HEK293T (cell line): ENCODE data around the gene LCN1.
A peak's percentile ranks its signal among the peaks of the same experiment; 100 is the strongest.

ENCODE experiments used
- CTCF ChIA-PET: fragments of 350-600 bp; formaldehyde crosslinking; extraction: SDS; loops from one replicate; lab custom pipeline; 2021; ENCODE audit warnings: antibody characterized with exemption, inconsistent platforms; lab: Yijun Ruan, JAX
- POLR2A ChIA-PET: fragments of 350-600 bp; formaldehyde crosslinking; extraction: SDS; loops from one replicate; lab custom pipeline; 2020; ENCODE audit warnings: antibody characterized with exemption, inconsistent platforms; lab: Yijun Ruan, JAX
- DNase-seq: peaks from one replicate; pipeline ENCODE4 v3.0.0; 2012; ENCODE audit warnings: mixed read lengths; ENCODE audit errors: extremely low spot score
- ARNT ChIP-seq: fragments of 450-650 bp; IDR thresholded peaks from 2 replicates; pipeline ENCODE4 v1.6.1; 2017; ENCODE audit warnings: mild to moderate bottlenecking
- BHLHE40 ChIP-seq: fragments of 450-650 bp; IDR thresholded peaks from 2 replicates; pipeline ENCODE4 v1.6.1; 2016; ENCODE audit warnings: mild to moderate bottlenecking, moderate library complexity, borderline replicate concordance
- CTBP1 ChIP-seq: fragments of 450-650 bp; IDR thresholded peaks from 2 replicates; pipeline ENCODE4 v1.6.1; 2016; ENCODE audit warnings: borderline replicate concordance
- ELF4 ChIP-seq: fragments of 450-650 bp; IDR thresholded peaks from 2 replicates; pipeline ENCODE4 v1.6.1; 2017; ENCODE audit warnings: antibody characterized with exemption
- FOXA1 ChIP-seq: fragments of 450-650 bp; IDR thresholded peaks from 2 replicates; pipeline ENCODE4 v1.6.1; 2016; ENCODE audit warnings: mild to moderate bottlenecking
- FOXK2 ChIP-seq: fragments of 450-650 bp; IDR thresholded peaks from 2 replicates; pipeline ENCODE4 v1.6.1; 2016; ENCODE audit warnings: mild to moderate bottlenecking
- FOXM1 ChIP-seq: fragments of 450-650 bp; IDR thresholded peaks from 2 replicates; pipeline ENCODE4 v1.6.1; 2017; ENCODE audit warnings: mild to moderate bottlenecking, borderline replicate concordance
- HDGF ChIP-seq: fragments of 450-650 bp; IDR thresholded peaks from 2 replicates; pipeline ENCODE4 v1.6.1; 2017; ENCODE audit warnings: antibody characterized with exemption, borderline replicate concordance
- L3MBTL2 ChIP-seq: fragments of 450-650 bp; conservative IDR thresholded peaks from 2 replicates; pipeline ENCODE4 v1.6.1; 2016; ENCODE audit warnings: mild to moderate bottlenecking
- LEF1 ChIP-seq: fragments of 450-650 bp; IDR thresholded peaks from 2 replicates; pipeline ENCODE4 v1.6.1; 2017; ENCODE audit warnings: mild to moderate bottlenecking, borderline replicate concordance
- NFRKB ChIP-seq: fragments of 450-650 bp; IDR thresholded peaks from 2 replicates; pipeline ENCODE4 v1.6.1; 2016; ENCODE audit warnings: mild to moderate bottlenecking, moderate library complexity
- SP1 ChIP-seq: fragments of 450-650 bp; IDR thresholded peaks from 2 replicates; pipeline ENCODE4 v1.6.1; 2017
- SUZ12 ChIP-seq: fragments of 450-650 bp; IDR thresholded peaks from 2 replicates; pipeline ENCODE4 v1.6.1; 2016; ENCODE audit warnings: mild to moderate bottlenecking
- TARDBP ChIP-seq: fragments of 450-650 bp; IDR thresholded peaks from 2 replicates; pipeline ENCODE4 v1.6.1; 2016
- ZNF384 ChIP-seq: fragments of 450-650 bp; IDR thresholded peaks from 2 replicates; pipeline ENCODE4 v1.6.1; 2016
- TF ChIP-seq, protein P1 (sequence below): fragments of 450-650 bp; IDR thresholded peaks from 2 replicates; pipeline ENCODE4 v1.6.1; 2016

LCN1 gene

DNA sequence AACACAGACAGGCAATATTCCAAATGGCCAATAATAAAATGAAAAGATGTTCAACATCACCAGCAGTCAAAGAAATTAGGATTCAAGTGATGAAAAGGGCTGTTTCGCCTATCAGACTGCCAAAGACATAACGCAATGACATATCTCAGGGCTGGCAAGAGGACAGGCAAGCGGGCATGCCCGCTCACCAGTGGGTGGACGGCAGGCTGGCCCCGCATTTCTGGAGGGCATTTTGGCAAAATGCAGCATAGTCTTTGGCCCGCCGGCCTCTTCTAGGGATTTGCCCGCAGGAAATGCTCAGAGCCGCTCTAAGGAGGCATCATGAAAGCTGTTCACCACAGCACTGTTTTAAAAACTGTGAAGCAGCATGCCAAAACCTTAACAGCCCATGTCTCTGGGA, 43.0 kb upstream of the LCN1 start:
- DNase-seq, result no peak
- ChIA-PET POLR2A (no interaction called here), CTCF (interaction anchor here (0.5 kb wide), 1 partner anchor 453 kb away, joined by 3 read pairs; no protein-coding TSS in a partner anchor)
- TF ChIP-seq FOXM1 (no peak), BHLHE40 (no peak), SP1 (no peak), ARNT (no peak), HDGF (no peak), NFRKB (no peak)
- TF ChIP-seq, protein P1, sequence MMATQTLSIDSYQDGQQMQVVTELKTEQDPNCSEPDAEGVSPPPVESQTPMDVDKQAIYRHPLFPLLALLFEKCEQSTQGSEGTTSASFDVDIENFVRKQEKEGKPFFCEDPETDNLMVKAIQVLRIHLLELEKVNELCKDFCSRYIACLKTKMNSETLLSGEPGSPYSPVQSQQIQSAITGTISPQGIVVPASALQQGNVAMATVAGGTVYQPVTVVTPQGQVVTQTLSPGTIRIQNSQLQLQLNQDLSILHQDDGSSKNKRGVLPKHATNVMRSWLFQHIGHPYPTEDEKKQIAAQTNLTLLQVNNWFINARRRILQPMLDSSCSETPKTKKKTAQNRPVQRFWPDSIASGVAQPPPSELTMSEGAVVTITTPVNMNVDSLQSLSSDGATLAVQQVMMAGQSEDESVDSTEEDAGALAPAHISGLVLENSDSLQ, result no peak

DNA sequence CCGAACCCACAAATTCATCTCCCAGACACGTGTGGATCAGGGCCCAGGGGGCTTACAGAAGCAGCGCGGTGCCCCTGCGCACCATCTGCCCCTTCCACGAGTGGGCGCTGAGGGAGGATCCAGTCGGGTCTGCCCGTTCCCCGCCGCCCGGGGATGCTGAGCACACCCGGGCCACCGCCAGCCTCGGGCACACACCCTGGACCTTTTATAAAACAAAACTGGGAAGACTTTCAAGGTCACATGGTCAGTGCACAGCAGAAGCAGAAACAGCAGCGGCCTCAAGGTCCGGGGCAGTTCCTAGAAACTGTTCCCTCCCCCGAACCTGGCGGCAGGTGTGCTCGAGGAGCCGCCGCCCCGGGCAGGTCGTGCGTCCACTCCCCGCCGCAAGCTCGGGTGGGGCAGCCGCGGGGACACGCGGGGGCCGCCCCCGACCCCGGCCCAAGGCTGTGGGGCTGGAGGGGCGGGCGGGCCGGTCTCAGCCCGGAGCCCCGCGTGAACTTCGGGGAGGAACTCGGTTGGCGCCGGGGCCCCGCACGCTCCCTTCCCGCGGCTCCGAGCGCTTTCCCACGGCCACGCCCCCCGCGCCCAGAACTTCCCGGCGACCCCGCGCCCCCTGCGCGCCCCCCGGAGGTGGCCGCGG, 42.3 kb upstream of the LCN1 start:
- ChIA-PET CTCF (no interaction called here), POLR2A (no interaction called here)
- DNase-seq, result peak; percentile 40
- TF ChIP-seq HDGF, result no peak

DNA sequence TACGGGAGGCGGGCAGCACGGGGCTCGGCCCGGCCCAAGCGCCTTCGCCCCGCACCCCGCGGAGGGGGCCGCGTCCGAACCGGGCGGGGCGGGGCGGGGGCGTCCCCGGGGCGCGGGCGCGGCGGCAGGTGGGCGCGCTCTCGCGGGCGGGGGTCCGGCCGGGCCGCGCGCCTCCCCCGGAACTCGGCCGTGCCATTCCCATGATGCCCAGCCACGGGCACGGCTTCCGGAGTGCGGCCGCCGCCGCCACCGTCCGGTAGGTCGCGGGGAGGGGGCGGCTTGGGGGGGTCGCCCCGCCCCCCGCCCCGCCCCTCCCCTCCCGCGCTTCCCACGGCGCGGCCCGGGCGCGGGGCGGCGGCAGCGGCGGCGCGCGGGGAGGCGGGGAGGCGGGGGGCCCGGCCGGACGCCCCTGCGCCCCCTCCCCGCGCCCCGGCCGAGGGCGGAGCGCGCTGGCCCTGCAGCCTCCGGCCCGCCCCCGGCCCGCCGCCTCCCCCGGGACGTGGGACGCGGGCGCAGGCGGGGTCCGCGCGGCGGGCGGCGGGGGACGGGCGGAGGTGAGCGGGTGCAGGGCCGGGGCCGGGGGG, 41.7 kb upstream of the LCN1 start, which contains the start of gene PPP1R26:
TSS of gene PPP1R26 (plus strand) at position 314 of the 584 bp plus-strand sequence. CDS start 4,729 bp downstream, outside the sequence.
- peak; percentile 29 for DNase-seq
- ChIA-PET POLR2A (interaction anchor here (0.9 to 1.5 kb wide), 3 partner anchors 14 to 20 kb away, joined by 3 read pairs; no protein-coding TSS in a partner anchor), CTCF (interaction anchor here (1.1 kb wide), 1 partner anchor 13 kb away, joined by 4 read pairs; no protein-coding TSS in a partner anchor)
- no peak for TF ChIP-seq FOXA1
- TF ChIP-seq BHLHE40, result no peak
- TF ChIP-seq LEF1, result no peak
- TF ChIP-seq NFRKB, result no peak
- no peak for TF ChIP-seq ARNT
- TF ChIP-seq TARDBP, result no peak
- no peak for TF ChIP-seq FOXM1
- TF ChIP-seq, protein P1, result no peak
- TF ChIP-seq L3MBTL2, result no peak
- TF ChIP-seq SUZ12, result no peak
- no peak for TF ChIP-seq SP1
- TF ChIP-seq CTBP1, result no peak
- TF ChIP-seq ZNF384, result no peak
- TF ChIP-seq HDGF, result no peak
- TF ChIP-seq FOXK2, result no peak
- TF ChIP-seq ELF4, result no peak

DNA sequence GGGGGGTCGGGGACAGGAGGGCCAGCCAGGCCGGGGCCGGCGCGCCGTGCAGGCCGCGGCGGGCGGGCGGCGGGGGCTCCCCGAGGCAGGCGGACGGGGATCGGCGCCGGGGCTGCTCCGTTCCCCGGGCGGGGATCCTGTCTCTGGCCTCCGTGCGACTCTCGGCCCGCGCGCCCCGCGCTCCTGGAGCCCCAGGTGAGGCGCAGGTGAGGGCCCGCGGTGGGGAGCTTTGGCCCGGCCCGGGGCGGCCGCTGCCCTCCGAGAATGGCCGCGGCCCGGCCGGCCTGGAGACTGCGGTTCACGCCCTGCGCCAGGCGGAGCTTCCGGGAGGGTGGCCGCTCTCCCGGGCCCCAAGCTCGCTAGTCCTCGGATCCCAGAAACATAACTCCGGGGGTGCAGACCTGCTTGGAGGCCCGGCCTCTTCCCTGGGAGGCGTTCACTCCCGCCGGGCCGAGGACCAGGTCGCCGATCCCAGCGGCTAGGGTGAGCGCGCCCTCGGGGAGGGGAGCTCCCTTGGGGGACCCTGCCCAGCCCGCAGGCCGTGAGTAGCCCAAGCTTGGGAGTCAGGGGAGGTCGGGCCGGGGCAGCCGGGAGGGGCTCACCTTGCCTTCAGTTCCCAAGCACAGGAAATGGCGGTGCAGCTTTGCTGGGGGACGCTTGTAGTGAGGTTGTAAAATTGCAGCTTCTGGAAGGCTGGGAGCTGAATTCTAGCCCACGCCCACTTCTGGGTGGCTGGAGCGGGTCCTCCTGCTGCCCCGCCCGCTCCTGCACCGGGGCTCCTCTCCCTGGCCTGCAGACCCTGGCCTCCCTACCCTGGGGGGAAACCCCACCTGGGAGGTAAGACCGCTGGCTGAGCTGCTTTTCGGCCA, 40.9 kb upstream of the LCN1 start:
- ChIA-PET CTCF (interaction anchor here (0.6 to 1.2 kb wide), 4 partner anchors 12 to 691 kb away, joined by 3 to 4 read pairs (median 4); partner anchors contain the start of gene KCNT1), POLR2A (interaction anchor here (0.9 to 1.5 kb wide), 6 partner anchors 11 to 25 kb away, joined by 3 to 5 read pairs (median 3); no protein-coding TSS in a partner anchor)
- DNase-seq, result peak; percentile 64
- TF ChIP-seq HDGF, result no peak
- TF ChIP-seq NFRKB, result no peak
- TF ChIP-seq SP1, result no peak
- TF ChIP-seq ELF4, result no peak

DNA sequence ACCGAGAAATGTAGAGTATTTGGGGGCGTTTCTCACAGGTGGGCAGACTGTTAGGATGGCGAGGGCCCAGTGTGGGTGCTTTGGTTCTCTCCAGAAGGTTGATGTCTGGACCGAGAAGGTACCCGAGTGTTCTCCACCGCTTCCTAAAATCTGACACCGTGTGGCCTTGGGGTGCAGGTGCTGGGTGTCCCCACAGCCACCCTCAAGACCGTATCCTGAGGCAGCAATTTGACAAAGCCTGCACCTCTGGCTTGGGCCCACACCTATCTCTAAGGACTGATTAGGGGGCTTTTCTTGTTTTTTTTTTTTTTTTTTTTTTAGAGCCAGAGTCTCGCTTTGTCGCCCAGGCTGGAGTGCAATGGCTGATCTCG, 40.3 kb upstream of the LCN1 start:
- POLR2A ChIA-PET, result interaction anchor here (0.9 to 1.5 kb wide), 4 partner anchors 12 to 25 kb away, joined by 3 to 5 read pairs (median 4); no protein-coding TSS in a partner anchor
- TF ChIP-seq CTBP1, result no peak
- TF ChIP-seq HDGF, result no peak
- TF ChIP-seq FOXM1, result no peak
- no peak for TF ChIP-seq TARDBP
- TF ChIP-seq LEF1, result no peak
- no peak for TF ChIP-seq ELF4
- TF ChIP-seq SUZ12, result no peak
- no peak for TF ChIP-seq L3MBTL2
- no peak for TF ChIP-seq ZNF384
- no peak for TF ChIP-seq BHLHE40
- no peak for TF ChIP-seq FOXK2
- no peak for TF ChIP-seq FOXA1
- no peak for TF ChIP-seq SP1
- TF ChIP-seq, protein P1, result no peak
- no peak for TF ChIP-seq NFRKB
- no peak for DNase-seq
- CTCF ChIA-PET, result interaction anchor here (0.6 to 1.2 kb wide), 3 partner anchors 12 to 221 kb away, joined by 3 to 4 read pairs (median 4); partner anchors contain the start of gene KCNT1
